Measurements from ENCODE around the gene CEP112. TPM values are rescaled to one million over a fixed set of nuclear protein-coding genes. Genes with fewer than 3 reads are reported as not detected.

The CEP112 gene
- total and polyA plus RNA-seq, 2 of the 8 experiments (the other 6 are each of a cell fraction or from before 2014, with no cell fraction given), result 0.62 to 3.1 TPM

GRCh38 chr17:65855675-65856074, 336.3 kb downstream of the CEP112 start:
- H2AK5ac ChIP-seq (ENCODE audit: low read depth, low read length), result no peak overlapping the region
- no peak overlapping the region for H2BK5ac ChIP-seq (ENCODE audit: low read depth, low read length)
- no peak overlapping the region for H4K5ac ChIP-seq (ENCODE audit: insufficient read length, low read depth, low read length)
- no peak overlapping the region for H3K4me2 ChIP-seq (ENCODE audit: insufficient read depth in 1 of 2, low read depth in 2 of 2, low read length in 2 of 2)
- ChIA-PET CTCF (ENCODE audit: partially characterized antibody) (interaction anchor here (0.7 kb wide), 1 partner anchor 9 kb away, joined by 3 read pairs; no protein-coding TSS in a partner anchor), POLR2A (ENCODE audit: partially characterized antibody) (no interaction called here)
- H2BK120ac ChIP-seq (replicated peaks; ENCODE audit: low read depth, low read length), result no peak overlapping the region
- FAIRE-seq (no peak), DNase-seq (ENCODE audit: low read depth in 1 of 2, low spot score in 2 of 2) (no peak)
- no peak overlapping the region for H2AFZ ChIP-seq (ENCODE audit: low read length)
- H3K79me1 ChIP-seq (ENCODE audit: low read depth, low read length), result no peaks in the 10 kb centered on the region
- no peaks in the 10 kb centered on the region for H3K79me2 ChIP-seq (ENCODE audit: control insufficient read depth in 1 of 2, insufficient read depth in 2 of 2, low read length in 2 of 2)
- no peaks in the 10 kb centered on the region for H3K36me3 ChIP-seq (ENCODE audit: control insufficient read depth in 2 of 4, insufficient read depth in 4 of 4, low read length in 3 of 4)
- 94% methylated on average over 4 of the region's 4 CpGs; no CpG with 5 or more reads in 1 of the 2 experiments for WGBS, 2 experiments (ENCODE audit: extremely low coverage in 1 of 2, insufficient coverage in 1 of 2, insufficient read length in 1 of 2, insufficient replicate concordance in 2 of 2, low coverage in 1 of 2, low lambda C conversion rate in 2 of 2, missing lambda C conversion rate in 1 of 2)
- no peaks in the 10 kb centered on the region for H3K9me3 ChIP-seq (ENCODE audit: insufficient read depth in 2 of 2, low read depth in 1 of 2, low read length in 1 of 2)
- H3K9ac ChIP-seq (replicated peaks in 1 of 4; ENCODE audit: extremely low read depth in 1 of 4, low read depth in 3 of 4, low read length in 3 of 4), result no peak overlapping the region
- H3K23ac ChIP-seq (ENCODE audit: insufficient read length), result no peak overlapping the region
- no peak overlapping the region for H2BK15ac ChIP-seq (ENCODE audit: low read length)
- H3K4ac ChIP-seq (replicated peaks; ENCODE audit: insufficient read length, low read depth, low read length), result no peak overlapping the region
- no peaks in the 10 kb centered on the region for H3K27me3 ChIP-seq (replicated peaks in 1 of 4; ENCODE audit: control insufficient read depth in 3 of 4, extremely low read depth in 1 of 4, insufficient read depth in 3 of 4, low read length in 3 of 4)
- no peak overlapping the region for H4K91ac ChIP-seq (replicated peaks; ENCODE audit: insufficient read length, low read length)
- no peak overlapping the region for H3K27ac ChIP-seq (ENCODE audit: low read depth, low read length)
- H3K56ac ChIP-seq (replicated peaks; ENCODE audit: insufficient read length, low read depth, low read length), result no peak overlapping the region
- no peak overlapping the region for H2BK20ac ChIP-seq (ENCODE audit: low read length)
- no peak overlapping the region for H4K8ac ChIP-seq (ENCODE audit: extremely low read depth, insufficient read depth, low read length)
- no peak overlapping the region for H2BK12ac ChIP-seq (ENCODE audit: low read depth, low read length)
- no peak overlapping the region for H3K18ac ChIP-seq (ENCODE audit: extremely low read depth, low read length)
- H3K4me3 ChIP-seq (ENCODE audit: extremely low read depth in 1 of 4, insufficient read depth in 2 of 4, low read depth in 3 of 4, low read length in 4 of 4), result no peak overlapping the region
- H4K20me1 ChIP-seq (replicated peaks in 1 of 2; ENCODE audit: control insufficient read depth in 1 of 2, insufficient read depth in 2 of 2, low read length in 2 of 2), result no peaks in the 10 kb centered on the region
- no peak overlapping the region for H3K14ac ChIP-seq (ENCODE audit: insufficient read length)
- no peaks in the 10 kb centered on the region for H3K4me1 ChIP-seq (replicated peaks in 1 of 4; ENCODE audit: control insufficient read depth in 3 of 4, insufficient read depth in 4 of 4, low read length in 3 of 4)
- no peaks in the 10 kb centered on the region for H3K23me2 ChIP-seq (ENCODE audit: low read depth, low read length)
- TF ChIP-seq HDAC6 (IDR thresholded peaks at IDR 0.05; ENCODE audit: low read depth, low read length) (no peak), MAX (IDR thresholded peaks at IDR 0.05) (no peak), CREB1 (IDR thresholded peaks at IDR 0.05) (no peak), CHD1 (IDR thresholded peaks at IDR 0.05; ENCODE audit: low read depth, low read length) (no peak), HDAC2 (IDR thresholded peaks at IDR 0.05; ENCODE audit: borderline replicate concordance in 1 of 2, low read depth in 2 of 2, low read length in 2 of 2) (no peak), NRF1 (IDR thresholded peaks at IDR 0.05; ENCODE audit: low read depth, low read length) (no peak)

Measured in H1 (cell line).